ENCODE results near the gene ENPP6.

Gene ENPP6

GRCh38 chr4:184059099-184059498 is 158.6 kb downstream of the ENPP6 start:
- ChIA-PET CTCF (no interaction called here), POLR2A (no interaction called here)
- Histone ChIP-seq H3K4me1 (ENCODE audit: control insufficient read depth, insufficient read depth, low read length) (no peaks in the 10 kb centered on the region), H3K4me3 (ENCODE audit: low read depth, low read length) (no peak overlapping the region), H3K36me3 (ENCODE audit: control insufficient read depth in 2 of 2, insufficient read depth in 1 of 2, low read length in 2 of 2) (no peaks in the 10 kb centered on the region), H3K27ac (ENCODE audit: extremely low read depth, low read depth, low read length) (no peak overlapping the region), H3K9me3 (ENCODE audit: control insufficient read depth, insufficient read depth, low read depth, low read length) (no peaks in the 10 kb centered on the region)
- TF ChIP-seq ZNF157 (tag by site-specific recombination; IDR thresholded peaks at IDR 0.05), result no peak
- TF ChIP-seq ZSCAN23 (tag by site-specific recombination; IDR thresholded peaks at IDR 0.05), result no peak
- TF ChIP-seq ZNF449 (tag by site-specific recombination; IDR thresholded peaks at IDR 0.05), result no peak
- no peak for TF ChIP-seq ZNF555 (tag by site-specific recombination; conservative IDR thresholded peaks at IDR 0.05)

- POLR2A ChIA-PET, result no interaction called here
- TF ChIP-seq, protein P1, sequence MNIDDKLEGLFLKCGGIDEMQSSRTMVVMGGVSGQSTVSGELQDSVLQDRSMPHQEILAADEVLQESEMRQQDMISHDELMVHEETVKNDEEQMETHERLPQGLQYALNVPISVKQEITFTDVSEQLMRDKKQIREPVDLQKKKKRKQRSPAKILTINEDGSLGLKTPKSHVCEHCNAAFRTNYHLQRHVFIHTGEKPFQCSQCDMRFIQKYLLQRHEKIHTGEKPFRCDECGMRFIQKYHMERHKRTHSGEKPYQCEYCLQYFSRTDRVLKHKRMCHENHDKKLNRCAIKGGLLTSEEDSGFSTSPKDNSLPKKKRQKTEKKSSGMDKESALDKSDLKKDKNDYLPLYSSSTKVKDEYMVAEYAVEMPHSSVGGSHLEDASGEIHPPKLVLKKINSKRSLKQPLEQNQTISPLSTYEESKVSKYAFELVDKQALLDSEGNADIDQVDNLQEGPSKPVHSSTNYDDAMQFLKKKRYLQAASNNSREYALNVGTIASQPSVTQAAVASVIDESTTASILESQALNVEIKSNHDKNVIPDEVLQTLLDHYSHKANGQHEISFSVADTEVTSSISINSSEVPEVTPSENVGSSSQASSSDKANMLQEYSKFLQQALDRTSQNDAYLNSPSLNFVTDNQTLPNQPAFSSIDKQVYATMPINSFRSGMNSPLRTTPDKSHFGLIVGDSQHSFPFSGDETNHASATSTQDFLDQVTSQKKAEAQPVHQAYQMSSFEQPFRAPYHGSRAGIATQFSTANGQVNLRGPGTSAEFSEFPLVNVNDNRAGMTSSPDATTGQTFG (tag by site-specific recombination; IDR thresholded peaks at IDR 0.05; ENCODE audit: borderline replicate concordance), result no peak
- no peak for TF ChIP-seq ZNF571 (tag by site-specific recombination; IDR thresholded peaks at IDR 0.05)
- TF ChIP-seq ZNF843 (tag by site-specific recombination; IDR thresholded peaks at IDR 0.05), result no peak
- TF ChIP-seq ZNF555 (tag by site-specific recombination; conservative IDR thresholded peaks at IDR 0.05), result no peak
- no peak for TF ChIP-seq EGR2 (tag by site-specific recombination; IDR thresholded peaks at IDR 0.05; ENCODE audit: low read depth)
- no peak for TF ChIP-seq BCL11B (tag by site-specific recombination; IDR thresholded peaks at IDR 0.05; ENCODE audit: low read depth)
- TF ChIP-seq ZNF391 (tag by site-specific recombination; IDR thresholded peaks at IDR 0.05; ENCODE audit: borderline replicate concordance, low read depth), result no peak
- TF ChIP-seq ZNF362 (tag by site-specific recombination; IDR thresholded peaks at IDR 0.05), result no peak
- TF ChIP-seq, protein P2, sequence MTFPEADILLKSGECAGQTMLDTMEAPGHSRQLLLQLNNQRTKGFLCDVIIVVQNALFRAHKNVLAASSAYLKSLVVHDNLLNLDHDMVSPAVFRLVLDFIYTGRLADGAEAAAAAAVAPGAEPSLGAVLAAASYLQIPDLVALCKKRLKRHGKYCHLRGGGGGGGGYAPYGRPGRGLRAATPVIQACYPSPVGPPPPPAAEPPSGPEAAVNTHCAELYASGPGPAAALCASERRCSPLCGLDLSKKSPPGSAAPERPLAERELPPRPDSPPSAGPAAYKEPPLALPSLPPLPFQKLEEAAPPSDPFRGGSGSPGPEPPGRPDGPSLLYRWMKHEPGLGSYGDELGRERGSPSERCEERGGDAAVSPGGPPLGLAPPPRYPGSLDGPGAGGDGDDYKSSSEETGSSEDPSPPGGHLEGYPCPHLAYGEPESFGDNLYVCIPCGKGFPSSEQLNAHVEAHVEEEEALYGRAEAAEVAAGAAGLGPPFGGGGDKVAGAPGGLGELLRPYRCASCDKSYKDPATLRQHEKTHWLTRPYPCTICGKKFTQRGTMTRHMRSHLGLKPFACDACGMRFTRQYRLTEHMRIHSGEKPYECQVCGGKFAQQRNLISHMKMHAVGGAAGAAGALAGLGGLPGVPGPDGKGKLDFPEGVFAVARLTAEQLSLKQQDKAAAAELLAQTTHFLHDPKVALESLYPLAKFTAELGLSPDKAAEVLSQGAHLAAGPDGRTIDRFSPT (tag by site-specific recombination; IDR thresholded peaks at IDR 0.05), result no peak
- TF ChIP-seq MYNN (tag by site-specific recombination; IDR thresholded peaks at IDR 0.05; ENCODE audit: borderline replicate concordance), result no peak
- TF ChIP-seq ZNF791 (tag by site-specific recombination; IDR thresholded peaks at IDR 0.05), result no peak
- TF ChIP-seq, protein P3, sequence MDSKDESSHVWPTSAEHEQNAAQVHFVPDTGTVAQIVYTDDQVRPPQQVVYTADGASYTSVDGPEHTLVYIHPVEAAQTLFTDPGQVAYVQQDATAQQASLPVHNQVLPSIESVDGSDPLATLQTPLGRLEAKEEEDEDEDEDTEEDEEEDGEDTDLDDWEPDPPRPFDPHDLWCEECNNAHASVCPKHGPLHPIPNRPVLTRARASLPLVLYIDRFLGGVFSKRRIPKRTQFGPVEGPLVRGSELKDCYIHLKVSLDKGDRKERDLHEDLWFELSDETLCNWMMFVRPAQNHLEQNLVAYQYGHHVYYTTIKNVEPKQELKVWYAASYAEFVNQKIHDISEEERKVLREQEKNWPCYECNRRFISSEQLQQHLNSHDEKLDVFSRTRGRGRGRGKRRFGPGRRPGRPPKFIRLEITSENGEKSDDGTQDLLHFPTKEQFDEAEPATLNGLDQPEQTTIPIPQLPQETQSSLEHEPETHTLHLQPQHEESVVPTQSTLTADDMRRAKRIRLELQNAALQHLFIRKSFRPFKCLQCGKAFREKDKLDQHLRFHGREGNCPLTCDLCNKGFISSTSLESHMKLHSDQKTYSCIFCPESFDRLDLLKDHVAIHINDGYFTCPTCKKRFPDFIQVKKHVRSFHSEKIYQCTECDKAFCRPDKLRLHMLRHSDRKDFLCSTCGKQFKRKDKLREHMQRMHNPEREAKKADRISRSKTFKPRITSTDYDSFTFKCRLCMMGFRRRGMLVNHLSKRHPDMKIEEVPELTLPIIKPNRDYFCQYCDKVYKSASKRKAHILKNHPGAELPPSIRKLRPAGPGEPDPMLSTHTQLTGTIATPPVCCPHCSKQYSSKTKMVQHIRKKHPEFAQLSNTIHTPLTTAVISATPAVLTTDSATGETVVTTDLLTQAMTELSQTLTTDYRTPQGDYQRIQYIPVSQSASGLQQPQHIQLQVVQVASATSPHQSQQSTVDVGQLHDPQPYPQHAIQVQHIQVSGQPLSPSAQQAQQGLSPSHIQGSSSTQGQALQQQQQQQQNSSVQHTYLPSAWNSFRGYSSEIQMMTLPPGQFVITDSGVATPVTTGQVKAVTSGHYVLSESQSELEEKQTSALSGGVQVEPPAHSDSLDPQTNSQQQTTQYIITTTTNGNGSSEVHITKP (tag by site-specific recombination; IDR thresholded peaks at IDR 0.05), result no peak
- TF ChIP-seq ZNF600 (tag by site-specific recombination; IDR thresholded peaks at IDR 0.05), result no peak
Measured at GRCh38 chr4:184058026-184058425, 159.6 kb downstream of the ENPP6 start.

More at GRCh38 chr4:184058026-184058425, 159.6 kb downstream of the ENPP6 start:
- Histone ChIP-seq H3K4me1 (ENCODE audit: control insufficient read depth, insufficient read depth, low read length) (no peaks in the 10 kb centered on the region), H3K27ac (ENCODE audit: extremely low read depth, low read depth, low read length) (no peak overlapping the region), H3K4me3 (ENCODE audit: low read depth, low read length) (no peak overlapping the region), H3K9me3 (ENCODE audit: control insufficient read depth, insufficient read depth, low read depth, low read length) (no peaks in the 10 kb centered on the region), H3K36me3 (ENCODE audit: control insufficient read depth in 2 of 2, insufficient read depth in 1 of 2, low read length in 2 of 2) (no peaks in the 10 kb centered on the region)
- CTCF ChIA-PET, result interaction anchor here (0.7 kb wide), 1 partner anchor 15 kb away, joined by 3 read pairs; no protein-coding TSS in a partner anchor

Measured in HEK293 (cell line).